ENCODE data around the gene MRM3. TPM values are rescaled to one million over a fixed set of nuclear protein-coding genes. Genes with fewer than 3 reads are reported as not detected.
"Not testable (repeated sequence)": the region's sequence is repeated elsewhere in the genome, so short reads cannot be mapped to it uniquely, and the experiment has no call there.

Gene MRM3
- total RNA-seq, 1 experiment from 2014 or later: 33.3 TPM

- in situ Hi-C loops (cut with HindIII; ENCODE audit: low pct_unique_long_range_greater_than_20kb, low sequenced_read_pairs): no loop called here
- no peak for DNase-seq (ENCODE audit: low read depth, low spot score)
These were observed 22.6 kb downstream of the MRM3 start for GRCh38 chr17:804541-805435.

- DNase-seq (ENCODE audit: low read depth, low spot score); in situ Hi-C loops (cut with HindIII; ENCODE audit: low pct_unique_long_range_greater_than_20kb, low sequenced_read_pairs): not testable (repeated sequence)
These were observed 23.7 kb downstream of the MRM3 start for GRCh38 chr17:805886-806285.

GRCh38 chr17:806346-806745, 24.2 kb downstream of the MRM3 start:
- in situ Hi-C loops (cut with HindIII; ENCODE audit: low pct_unique_long_range_greater_than_20kb, low sequenced_read_pairs): no loop called here
- DNase-seq (ENCODE audit: low read depth, low spot score): no peak

GRCh38 chr17:806781-807522, 24.8 kb downstream of the MRM3 start:
- in situ Hi-C loops (cut with HindIII; ENCODE audit: low pct_unique_long_range_greater_than_20kb, low sequenced_read_pairs): no loop called here

GRCh38 chr17:807523-808294, 25.6 kb downstream of the MRM3 start:
- in situ Hi-C loops (cut with HindIII; ENCODE audit: low pct_unique_long_range_greater_than_20kb, low sequenced_read_pairs): no loop called here

More at GRCh38 chr17:806781-807522, 24.8 kb downstream of the MRM3 start:
- no peak for DNase-seq (ENCODE audit: low read depth, low spot score)

GRCh38 chr17:811051-811784, 29.1 kb downstream of the MRM3 start:
- no peak for DNase-seq (ENCODE audit: low read depth, low spot score)
- in situ Hi-C loops (cut with HindIII; ENCODE audit: low pct_unique_long_range_greater_than_20kb, low sequenced_read_pairs): no loop called here

More at GRCh38 chr17:807523-808294, 25.6 kb downstream of the MRM3 start:
- DNase-seq (ENCODE audit: low read depth, low spot score): no peak

GRCh38 chr17:812638-813204, 30.6 kb downstream of the MRM3 start:
- DNase-seq (ENCODE audit: low read depth, low spot score): no peak
- in situ Hi-C loops (cut with HindIII; ENCODE audit: low pct_unique_long_range_greater_than_20kb, low sequenced_read_pairs): no loop called here

GRCh38 chr17:814371-814770, 32.2 kb downstream of the MRM3 start:
- in situ Hi-C loops (cut with HindIII; ENCODE audit: low pct_unique_long_range_greater_than_20kb, low sequenced_read_pairs): no loop called here
- no peak for DNase-seq (ENCODE audit: low read depth, low spot score)

- in situ Hi-C loops (cut with HindIII; ENCODE audit: low pct_unique_long_range_greater_than_20kb, low sequenced_read_pairs): no loop called here
- no peak for DNase-seq (ENCODE audit: low read depth, low spot score)
These were observed 37.1 kb downstream of the MRM3 start for GRCh38 chr17:819251-819650.

GRCh38 chr17:823501-823902, 41.3 kb downstream of the MRM3 start:
- in situ Hi-C loops (cut with HindIII; ENCODE audit: low pct_unique_long_range_greater_than_20kb, low sequenced_read_pairs): no loop called here
- DNase-seq (ENCODE audit: low read depth, low spot score): no peak

- DNase-seq (ENCODE audit: low read depth, low spot score): no peak
- in situ Hi-C loops (cut with HindIII; ENCODE audit: low pct_unique_long_range_greater_than_20kb, low sequenced_read_pairs): no loop called here
These were observed 42.2 kb downstream of the MRM3 start for GRCh38 chr17:824378-824777.

GRCh38 chr17:825216-825615, 43.1 kb downstream of the MRM3 start:
- DNase-seq (ENCODE audit: low read depth, low spot score): no peak
- in situ Hi-C loops (cut with HindIII; ENCODE audit: low pct_unique_long_range_greater_than_20kb, low sequenced_read_pairs): no loop called here

GRCh38 chr17:826778-827177, 44.6 kb downstream of the MRM3 start:
- no peak for DNase-seq (ENCODE audit: low read depth, low spot score)
- in situ Hi-C loops (cut with HindIII; ENCODE audit: low pct_unique_long_range_greater_than_20kb, low sequenced_read_pairs): no loop called here

- in situ Hi-C loops (cut with HindIII; ENCODE audit: low pct_unique_long_range_greater_than_20kb, low sequenced_read_pairs): no loop called here
- DNase-seq (ENCODE audit: low read depth, low spot score): no peak
These were observed 46.6 kb downstream of the MRM3 start for GRCh38 chr17:828761-829160.

- in situ Hi-C loops (cut with HindIII; ENCODE audit: low pct_unique_long_range_greater_than_20kb, low sequenced_read_pairs); DNase-seq (ENCODE audit: low read depth, low spot score): not testable (repeated sequence)
These were observed 47.5 kb downstream of the MRM3 start for GRCh38 chr17:829614-830013.

GRCh38 chr17:830381-830780, 48.2 kb downstream of the MRM3 start:
- in situ Hi-C loops (cut with HindIII; ENCODE audit: low pct_unique_long_range_greater_than_20kb, low sequenced_read_pairs): no loop called here
- DNase-seq (ENCODE audit: low read depth, low spot score): no peak

- in situ Hi-C loops (cut with HindIII; ENCODE audit: low pct_unique_long_range_greater_than_20kb, low sequenced_read_pairs): no loop called here
- DNase-seq (ENCODE audit: low read depth, low spot score): no peak
These were observed 48.8 kb downstream of the MRM3 start for GRCh38 chr17:830950-831349.

Data from SK-MEL-5 (cell line).